22Rv1 (cell line): ENCODE data around the gene GTF3C4.

Source experiments
- H3K27ac ChIP-seq: fragments of 450-650 bp; 2 replicates; pipeline ENCODE4 v1.5.1; 2017
- CTCF ChIP-seq: fragments of 450-650 bp; IDR thresholded peaks from 2 replicates; pipeline ENCODE4 v1.5.1; 2017; ENCODE audit warnings: mild to moderate bottlenecking
- ZFX ChIP-seq: fragments of 450-650 bp; IDR thresholded peaks from 2 replicates; pipeline ENCODE4 v1.6.1; 2017; ENCODE audit warnings: antibody characterized with exemption, borderline replicate concordance

Gene GTF3C4

GRCh38 chr9:132670457-132671391, at the start of gene GTF3C4:
TSS of gene GTF3C4 (plus strand) at chr9:132670464. CDS start at chr9:132670599, 135 bp downstream.
- H3K27ac ChIP-seq = peak within 1 kb of the TSS; percentile 98
- TF ChIP-seq CTCF (no peak), ZFX (no peak)

- H3K27ac ChIP-seq = no peak overlapping the region
- no peak for TF ChIP-seq CTCF
- no peak for TF ChIP-seq ZFX
These were observed 48.1 kb upstream of the GTF3C4 start for GRCh38 chr9:132622159-132622558.

GRCh38 chr9:132626285-132626684, 44.0 kb upstream of the GTF3C4 start:
- H3K27ac ChIP-seq = no peak overlapping the region
- TF ChIP-seq CTCF (no peak), ZFX (no peak)

GRCh38 chr9:132627106-132627505, 43.2 kb upstream of the GTF3C4 start:
- TF ChIP-seq ZFX = no peak
- TF ChIP-seq CTCF = no peak
- H3K27ac ChIP-seq = no peak overlapping the region

GRCh38 chr9:132627594-132627993, 42.7 kb upstream of the GTF3C4 start:
- TF ChIP-seq ZFX = no peak
- no peak for TF ChIP-seq CTCF
- no peak overlapping the region for H3K27ac ChIP-seq

- TF ChIP-seq CTCF (no peak), ZFX (no peak)
- no peak overlapping the region for H3K27ac ChIP-seq
These were observed 41.5 kb upstream of the GTF3C4 start for GRCh38 chr9:132628746-132629145.

GRCh38 chr9:132630116-132630515, 40.1 kb upstream of the GTF3C4 start:
- TF ChIP-seq ZFX = no peak
- no peak for TF ChIP-seq CTCF

More at GRCh38 chr9:132630116-132630515, 40.1 kb upstream of the GTF3C4 start:
- H3K27ac ChIP-seq = no peak overlapping the region
